B cell (primary cell): ENCODE data around the gene SCP2. TPM values are rescaled to one million over a fixed set of nuclear protein-coding genes. Genes with fewer than 3 reads are reported as not detected.

Experiments
- ATAC-seq: fragments of 200-7000 bp; cut with Tn5 transposase; one replicate; pipeline ENCODE4 v1.10.0; 2021; ENCODE audit warnings: low read depth, mild to moderate bottlenecking, moderate number of reproducible peaks, moderate library complexity
- CTCF ChIA-PET: fragments of 350-600 bp; sonication (Branson Sonifier 250); formaldehyde crosslinking; loops from one replicate; lab custom pipeline; 2021; ENCODE audit warnings: antibody characterized with exemption, inconsistent platforms; lab: Charles Lee
- POLR2A ChIA-PET: fragments of 350-600 bp; sonication (Branson Sonifier 250); formaldehyde crosslinking; loops from one replicate; lab custom pipeline; 2021; ENCODE audit warnings: antibody characterized with exemption; lab: Charles Lee
- DNase-seq: peaks from one replicate; pipeline ENCODE4 v3.0.0; 2013
- H2AFZ ChIP-seq: 2 replicates; pipeline ENCODE4 v1.6.1; 2012; ENCODE audit warnings: mild to moderate bottlenecking, low read depth, low read length; ENCODE audit not compliant: insufficient read depth, poor library complexity, severe bottlenecking
- H3K27ac ChIP-seq, 2 donors: 1 replicate in 1 of 2; 2 replicates in 1 of 2; pipeline ENCODE4 v1.5.1; 2012 to 2013; ENCODE audit warnings: low read length in 2 of 2, mild to moderate bottlenecking in 2 of 2, moderate library complexity in 1 of 2
- H3K27me3 ChIP-seq, 4 experiments: fragments of 200-600 bp in 1 of 4; sonication (generic) in 1 of 4; replicated peaks in 1 of 4; 1 replicate in 2 of 4; 2 replicates in 2 of 4; pipeline versions ENCODE4 v1.6.1 to v1.7.0; 2013 to 2016; ENCODE audit warnings: low read length in 3 of 4, mild to moderate bottlenecking in 2 of 4, mixed read lengths in 1 of 4, moderate library complexity in 1 of 4; ENCODE audit not compliant: insufficient read depth in 4 of 4, control insufficient read depth in 3 of 4; ENCODE audit errors: control extremely low read depth in 1 of 4
- H3K36me3 ChIP-seq, 2 experiments: replicated peaks in 1 of 2; 1 replicate in 1 of 2; 2 replicates in 1 of 2; pipeline versions ENCODE4 v1.6.1 to v1.7.1; 2013; ENCODE audit warnings: low read length in 1 of 2; ENCODE audit not compliant: insufficient read depth in 2 of 2, control insufficient read depth in 1 of 2; ENCODE audit errors: control extremely low read depth in 1 of 2, extremely low read depth in 1 of 2
- H3K4me1 ChIP-seq, 2 donors: fragments of 200-600 bp in 1 of 2; sonication (generic) in 1 of 2; 1 replicate in 1 of 2; 2 replicates in 1 of 2; pipeline versions ENCODE4 v1.5.1 to v1.6.1; 2013 to 2017; ENCODE audit warnings: low read length in 2 of 2; ENCODE audit not compliant: control insufficient read depth in 2 of 2, insufficient read depth in 2 of 2
- H3K4me2 ChIP-seq: replicated peaks from 2 replicates; pipeline ENCODE3; 2012; ENCODE audit warnings: mild to moderate bottlenecking, low read depth, low read length; ENCODE audit not compliant: poor library complexity, severe bottlenecking
- H3K4me3 ChIP-seq, 5 experiments: fragments of 200-600 bp in 1 of 5; sonication (generic) in 1 of 5; 1 replicate in 3 of 5; 2 replicates in 2 of 5; pipeline versions ENCODE4 v1.5.1 to v1.7.0; 2011 to 2016; ENCODE audit warnings: low read length in 4 of 5, mild to moderate bottlenecking in 4 of 5, low read depth in 2 of 5, control low read depth in 1 of 5, moderate library complexity in 1 of 5; ENCODE audit not compliant: insufficient read depth in 1 of 5; ENCODE audit errors: control extremely low read depth in 1 of 5, extremely low read depth in 1 of 5
- H3K79me2 ChIP-seq: fragments of 200-600 bp; sonication (generic); one replicate; pipeline ENCODE4 v1.6.0; 2016; ENCODE audit warnings: low read length; ENCODE audit not compliant: control insufficient read depth, insufficient read depth
- H3K9ac ChIP-seq: fragments of 200-600 bp; sonication (generic); 2 replicates; pipeline ENCODE4 v1.6.1; 2017; ENCODE audit warnings: mild to moderate bottlenecking, low read length, moderate library complexity
- H3K9me3 ChIP-seq, 3 donors: one replicate each; pipeline versions ENCODE4 v1.6.1 to v1.7.1; 2013; ENCODE audit warnings: low read length in 2 of 3; ENCODE audit not compliant: control insufficient read depth in 2 of 3, insufficient read depth in 1 of 3; ENCODE audit errors: control extremely low read depth in 1 of 3
- H4K20me1 ChIP-seq: 2 replicates; pipeline ENCODE4 v1.6.0; 2012; ENCODE audit warnings: mild to moderate bottlenecking, low read length; ENCODE audit not compliant: insufficient read depth, control insufficient read depth, poor library complexity, severe bottlenecking
- H3K27ac Mint-ChIP-seq: one replicate; pipeline ENCODE4 v1.8.0; 2021; ENCODE audit warnings: mixed read lengths
- H3K27me3 Mint-ChIP-seq: one replicate; pipeline ENCODE4 v1.8.0; 2021; ENCODE audit warnings: mixed read lengths
- H3K4me1 Mint-ChIP-seq: one replicate; pipeline ENCODE4 v1.8.0; 2021; ENCODE audit warnings: mixed read lengths
- H3K4me3 Mint-ChIP-seq: one replicate; pipeline ENCODE4 v1.8.0; 2021; ENCODE audit warnings: mixed read lengths
- H3K9me3 Mint-ChIP-seq: one replicate; pipeline ENCODE4 v1.8.0; 2022; ENCODE audit warnings: mixed read lengths; ENCODE audit not compliant: insufficient read depth
- EZH2 ChIP-seq: IDR thresholded peaks from 2 replicates; pipeline ENCODE4 v1.6.1; 2012; ENCODE audit warnings: borderline replicate concordance, low read depth, mild to moderate bottlenecking, moderate library complexity, low read length; ENCODE audit not compliant: insufficient read depth, poor library complexity, severe bottlenecking
- WGBS: methylation state at CpG from one replicate; pipeline ENCODE4 v1.1.5; 2013; ENCODE audit warnings: missing lambda C conversion rate; ENCODE audit not compliant: insufficient coverage; 5-methylcytosine and 5-hydroxymethylcytosine counted together
- intact Hi-C: fragments of 100-400 bp; cut with micrococcal nuclease; formaldehyde crosslinking; loops from one replicate; pipeline ENCODE4 v1.10.0; 2022
- polyA plus RNA-seq: library from polyadenylated mRNA; depleted of rRNA; stranded (reverse); fragments of >200 nt; gene quantifications from 2 replicates; pipeline ENCODE4 v1.2.3, GENCODE V29; 2012
- total RNA-seq, 2 donors: library from RNA; stranded (reverse); fragments of 120-200 nt in 1 of 2; gene quantifications; 1 replicate in 1 of 2; 2 replicates in 1 of 2; pipeline versions ENCODE4 v1.2.3 to v1.2.4, GENCODE V29; 2013 to 2022
- TF ChIP-seq, protein P1 (sequence below): fragments of 200-600 bp; IDR thresholded peaks from one replicate; pipeline ENCODE4 v1.8.0; 2022; ENCODE audit warnings: antibody characterized with exemption, mild to moderate bottlenecking

The SCP2 gene
- total and polyA plus RNA-seq, 2 donors (not counting 1 experiment from before 2014, with no cell fraction given), result 19.4 to 46.6 TPM

DNA sequence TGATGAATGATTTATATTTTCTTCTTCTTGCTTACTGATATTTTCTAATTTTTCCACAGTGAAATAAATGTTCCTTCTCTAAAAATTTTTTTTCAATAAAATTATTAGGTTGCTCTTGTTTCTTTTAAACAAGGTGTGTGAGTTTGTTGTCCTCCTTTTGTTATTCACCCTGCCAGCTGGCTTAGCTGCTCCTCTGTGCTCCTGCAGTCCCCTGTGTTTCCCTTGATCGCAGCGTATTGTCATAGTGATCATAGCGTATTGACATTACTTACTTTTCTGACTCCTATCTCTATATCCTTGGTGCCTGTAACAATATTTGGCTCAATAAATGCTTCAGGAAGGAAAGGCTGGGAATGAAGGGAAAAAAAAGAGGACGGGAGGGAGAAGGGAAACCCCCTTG, 110.1 kb downstream of the SCP2 start:
- Mint-ChIP-seq H3K4me3 (no peak overlapping the region), H3K27ac (no peak overlapping the region), H3K27me3 (no peaks in the 10 kb centered on the region), H3K9me3 (no peaks in the 10 kb centered on the region), H3K4me1 (no peaks in the 10 kb centered on the region)
- H4K20me1 ChIP-seq, result no peaks in the 10 kb centered on the region
- no CpG with 5 or more reads among the region's 4 CpGs for WGBS
- intact Hi-C loops, result no loop called here
- no peaks in the 10 kb centered on the region for H3K27me3 ChIP-seq
- ChIA-PET POLR2A (no interaction called here), CTCF (no interaction called here)
- H2AFZ ChIP-seq, result no peak overlapping the region
- H3K36me3 ChIP-seq, result peaks cover 1 to 36% of the 10 kb centered on the region in 2 experiments
- H3K9ac ChIP-seq, result no peak overlapping the region
- H3K4me1 ChIP-seq, result no peaks in the 10 kb centered on the region
- TF ChIP-seq, protein P1, sequence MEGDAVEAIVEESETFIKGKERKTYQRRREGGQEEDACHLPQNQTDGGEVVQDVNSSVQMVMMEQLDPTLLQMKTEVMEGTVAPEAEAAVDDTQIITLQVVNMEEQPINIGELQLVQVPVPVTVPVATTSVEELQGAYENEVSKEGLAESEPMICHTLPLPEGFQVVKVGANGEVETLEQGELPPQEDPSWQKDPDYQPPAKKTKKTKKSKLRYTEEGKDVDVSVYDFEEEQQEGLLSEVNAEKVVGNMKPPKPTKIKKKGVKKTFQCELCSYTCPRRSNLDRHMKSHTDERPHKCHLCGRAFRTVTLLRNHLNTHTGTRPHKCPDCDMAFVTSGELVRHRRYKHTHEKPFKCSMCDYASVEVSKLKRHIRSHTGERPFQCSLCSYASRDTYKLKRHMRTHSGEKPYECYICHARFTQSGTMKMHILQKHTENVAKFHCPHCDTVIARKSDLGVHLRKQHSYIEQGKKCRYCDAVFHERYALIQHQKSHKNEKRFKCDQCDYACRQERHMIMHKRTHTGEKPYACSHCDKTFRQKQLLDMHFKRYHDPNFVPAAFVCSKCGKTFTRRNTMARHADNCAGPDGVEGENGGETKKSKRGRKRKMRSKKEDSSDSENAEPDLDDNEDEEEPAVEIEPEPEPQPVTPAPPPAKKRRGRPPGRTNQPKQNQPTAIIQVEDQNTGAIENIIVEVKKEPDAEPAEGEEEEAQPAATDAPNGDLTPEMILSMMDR, result no peak
- no peak for TF ChIP-seq EZH2
- DNase-seq, result no peak
- H3K4me3 ChIP-seq, result no peak overlapping the region
- H3K9me3 ChIP-seq, result no peaks in the 10 kb centered on the region
- ATAC-seq, result no peak
- no peak overlapping the region for H3K27ac ChIP-seq
- no peaks in the 10 kb centered on the region for H3K79me2 ChIP-seq
- H3K4me2 ChIP-seq, result no peak overlapping the region

DNA sequence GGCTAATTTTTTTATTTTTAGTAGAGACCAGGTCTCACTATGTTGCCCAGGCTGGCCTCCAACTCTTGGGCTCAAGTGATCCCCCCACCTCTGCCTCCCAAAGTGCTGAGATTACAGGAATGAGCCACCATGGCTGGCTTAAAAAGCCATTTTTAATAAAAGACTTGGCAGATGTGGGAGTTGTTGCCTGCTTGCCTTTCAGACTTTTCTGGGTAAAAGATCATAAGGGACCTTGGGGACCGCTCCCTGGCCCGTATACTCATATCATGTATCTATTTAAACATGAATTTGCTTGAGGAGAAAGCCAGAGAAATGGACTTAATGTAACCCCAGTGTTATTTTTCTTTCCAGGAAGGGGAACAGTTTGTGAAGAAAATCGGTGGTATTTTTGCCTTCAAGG, 111.5 kb downstream of the SCP2 start:
- Histone ChIP-seq H3K9ac (no peak overlapping the region), H4K20me1 (no peaks in the 10 kb centered on the region), H2AFZ (no peak overlapping the region), H3K36me3 (peaks cover 1 to 34% of the 10 kb centered on the region in 2 experiments), H3K9me3 (no peaks in the 10 kb centered on the region), H3K27me3 (no peaks in the 10 kb centered on the region), H3K4me3 (no peak overlapping the region), H3K27ac (no peak overlapping the region), H3K4me2 (no peak overlapping the region), H3K4me1 (no peaks in the 10 kb centered on the region), H3K79me2 (no peaks in the 10 kb centered on the region)
- Mint-ChIP-seq H3K4me1 (no peaks in the 10 kb centered on the region), H3K4me3 (no peak overlapping the region), H3K27me3 (no peaks in the 10 kb centered on the region), H3K27ac (no peak overlapping the region), H3K9me3 (no peaks in the 10 kb centered on the region)
- ChIA-PET POLR2A (no interaction called here), CTCF (no interaction called here)
- no peak for DNase-seq
- 100% methylated on average over 1 of the region's 3 CpGs for WGBS
- intact Hi-C loops, result no loop called here
- no peak for ATAC-seq
- TF ChIP-seq, protein P1, result no peak
- no peak for TF ChIP-seq EZH2
